Thoracic aorta (tissue), 2 donors: Measurements from ENCODE around the gene APLP1. TPM values are rescaled to one million over a fixed set of nuclear protein-coding genes. Genes with fewer than 3 reads are reported as not detected.

Experiments
- ATAC-seq: fragments of 150-250 bp; one replicate; pipeline ENCODE4 v1.8.0; 2017; ENCODE audit warnings: low read depth; ENCODE audit not compliant: insufficient number of reproducible peaks, low FRiP score
- DNase-seq: peaks from one replicate; pipeline ENCODE4 v3.0.0-alpha.2; 2020; ENCODE audit warnings: low spot score
- H3K27ac ChIP-seq, 2 donors: fragments of 200-600 bp; sonication (generic); 1 replicate in 1 of 2; 2 replicates in 1 of 2; pipeline ENCODE4 v1.5.1; 2016; ENCODE audit warnings: mild to moderate bottlenecking in 2 of 2, moderate library complexity in 2 of 2
- H3K27me3 ChIP-seq: fragments of 200-600 bp; sonication (generic); replicated peaks from 2 replicates; pipeline ENCODE4 v1.6.0; 2016; ENCODE audit warnings: mild to moderate bottlenecking; ENCODE audit not compliant: insufficient read depth
- H3K36me3 ChIP-seq: fragments of 200-600 bp; sonication (generic); one replicate; pipeline ENCODE4 v1.5.1; 2016
- H3K4me1 ChIP-seq, 2 donors: fragments of 200-600 bp; sonication (generic); 1 replicate in 1 of 2; 2 replicates in 1 of 2; pipeline versions ENCODE4 v1.5.1 to v1.6.0; 2016; ENCODE audit warnings: low read depth in 2 of 2, mild to moderate bottlenecking in 1 of 2; ENCODE audit not compliant: control insufficient read depth in 1 of 2
- H3K4me3 ChIP-seq: fragments of 200-600 bp; sonication (generic); 2 replicates; pipeline ENCODE4 v1.5.1; 2016; ENCODE audit warnings: mild to moderate bottlenecking
- H3K9me3 ChIP-seq: fragments of 200-600 bp; sonication (generic); 2 replicates; pipeline ENCODE4 v1.5.1; 2016
- CTCF ChIP-seq: fragments of 200-600 bp; sonication (generic); IDR thresholded peaks from one replicate; pipeline ENCODE4 v1.5.1; 2019; ENCODE audit warnings: antibody characterized with exemption
- total RNA-seq, 2 donors: library from RNA; depleted of rRNA; stranded (reverse); fragments of >200 nt; gene quantifications; one replicate each; pipeline versions ENCODE4 v1.1.0 to v1.2.3, GENCODE V29; 2016

Gene APLP1
- total RNA-seq, 2 donors from 2014 or later: 28.1 to 47.2 TPM

GRCh38 chr19:35897706-35898451 lies 29.5 kb downstream of the APLP1 start:
- no peak for TF ChIP-seq CTCF
- H3K27me3 ChIP-seq: no peaks in the 10 kb centered on the region
- no peak for ATAC-seq
- no peaks in the 10 kb centered on the region for H3K9me3 ChIP-seq
- H3K4me3 ChIP-seq: peak overlapping the region; percentile 84
- peak overlapping the region in 1 of 2 donors; percentile 43 for H3K27ac ChIP-seq
- no peak for DNase-seq
- H3K4me1 ChIP-seq: peaks cover 3 to 13% of the 10 kb centered on the region in 2 donors
- H3K36me3 ChIP-seq: peaks cover 11% of the 10 kb centered on the region

- TF ChIP-seq CTCF: no peak
- no peak for ATAC-seq
- Histone ChIP-seq H3K4me3 (peak overlapping the region; percentile 84), H3K36me3 (peaks cover 11% of the 10 kb centered on the region), H3K27me3 (no peaks in the 10 kb centered on the region), H3K9me3 (no peaks in the 10 kb centered on the region), H3K4me1 (peaks cover 3 to 19% of the 10 kb centered on the region in 2 donors), H3K27ac (peak overlapping the region in 1 of 2 donors; percentile 43)
- DNase-seq: no peak
Observed at GRCh38 chr19:35898499-35898809, 30.1 kb downstream of the APLP1 start.

GRCh38 chr19:35899547-35900214 lies 31.3 kb downstream of the APLP1 start:
- H3K4me1 ChIP-seq: peaks cover 3 to 22% of the 10 kb centered on the region in 2 donors
- peaks cover 11% of the 10 kb centered on the region for H3K36me3 ChIP-seq
- peak overlapping the region; percentile 31 to 43 for H3K27ac ChIP-seq
- DNase-seq (no peak), ATAC-seq (no peak)
- H3K9me3 ChIP-seq: no peaks in the 10 kb centered on the region
- H3K27me3 ChIP-seq: no peaks in the 10 kb centered on the region
- no peak for TF ChIP-seq CTCF
- peak overlapping the region; percentile 84 for H3K4me3 ChIP-seq

GRCh38 chr19:35901055-35901644 lies 32.8 kb downstream of the APLP1 start:
- Histone ChIP-seq H3K4me1 (peaks cover 3 to 22% of the 10 kb centered on the region in 2 donors), H3K27me3 (no peaks in the 10 kb centered on the region), H3K4me3 (peak overlapping the region; percentile 84), H3K36me3 (no peaks in the 10 kb centered on the region), H3K9me3 (no peaks in the 10 kb centered on the region), H3K27ac (peak overlapping the region in 1 of 2 donors; percentile 43)
- no peak for DNase-seq
- TF ChIP-seq CTCF: no peak
- ATAC-seq: no peak
